Chondrocyte (in vitro differentiated cells): ENCODE measurements around the gene CRYBA2. TPM values are rescaled to one million over a fixed set of nuclear protein-coding genes. Genes with fewer than 3 reads are reported as not detected.

Experiments
- DNase-seq: peaks from one replicate; pipeline ENCODE4 v3.0.0; 2021; ENCODE audit warnings: mixed read lengths, low spot score
- H3K27ac Mint-ChIP-seq: one replicate; pipeline ENCODE4 v1.8.0; 2021; ENCODE audit warnings: mild to moderate bottlenecking, moderate library complexity, mixed read lengths; ENCODE audit not compliant: unreplicated experiment
- H3K27me3 Mint-ChIP-seq: 2 replicates; pipeline ENCODE4 v1.8.0; 2021; ENCODE audit warnings: low read depth, mixed read lengths
- H3K36me3 Mint-ChIP-seq: 2 replicates; pipeline ENCODE4 v1.8.0; 2021; ENCODE audit warnings: low read depth, mixed read lengths
- H3K4me1 Mint-ChIP-seq: 2 replicates; pipeline ENCODE4 v1.8.0; 2021; ENCODE audit warnings: low read depth, mild to moderate bottlenecking, mixed read lengths
- H3K4me3 Mint-ChIP-seq: one replicate; pipeline ENCODE4 v1.8.0; 2021; ENCODE audit warnings: mild to moderate bottlenecking, moderate library complexity, mixed read lengths; ENCODE audit not compliant: unreplicated experiment
- H3K9me3 Mint-ChIP-seq: 2 replicates; pipeline ENCODE4 v1.8.0; 2021; ENCODE audit warnings: low read depth, mixed read lengths
- CTCF ChIP-seq: fragments of 200-600 bp; sonication (generic); IDR thresholded peaks from 2 replicates; pipeline ENCODE4 v1.5.0; 2021; ENCODE audit warnings: antibody characterized with exemption, mild to moderate bottlenecking, moderate library complexity
- total RNA-seq: library from RNA; stranded (reverse); gene quantifications from 3 replicates; pipeline ENCODE4 v1.2.1, GENCODE V29; 2021

CRYBA2 gene
- total RNA-seq, 1 donor from 2014 or later, result not detected

- TF ChIP-seq CTCF, result no peak
- H3K27ac Mint-ChIP-seq, result no peak overlapping the region
- H3K27me3 Mint-ChIP-seq, result peaks cover 79% of the 10 kb centered on the region
These were observed 5.1 kb downstream of the CRYBA2 start for GRCh38 chr2:218988164-218988563.

GRCh38 chr2:218986148-218986761 is 7.0 kb downstream of the CRYBA2 start:
- Mint-ChIP-seq H3K27ac (no peak overlapping the region), H3K4me1 (peaks cover 11% of the 10 kb centered on the region), H3K27me3 (peaks cover 78% of the 10 kb centered on the region), H3K36me3 (peaks cover 2% of the 10 kb centered on the region), H3K9me3 (no peaks in the 10 kb centered on the region), H3K4me3 (no peak overlapping the region)
- no peak for TF ChIP-seq CTCF
- DNase-seq, result peak; percentile 35

More at GRCh38 chr2:218988164-218988563, 5.1 kb downstream of the CRYBA2 start:
- Mint-ChIP-seq H3K4me3 (no peak overlapping the region), H3K4me1 (peaks cover 4% of the 10 kb centered on the region), H3K36me3 (peaks cover 2% of the 10 kb centered on the region), H3K9me3 (no peaks in the 10 kb centered on the region)
- DNase-seq, result peak; percentile 24

- no peak overlapping the region for H3K4me3 Mint-ChIP-seq
- no peak for TF ChIP-seq CTCF
- DNase-seq, result peak; percentile 50
- no peak overlapping the region for H3K27ac Mint-ChIP-seq
- H3K27me3 Mint-ChIP-seq, result peaks cover 74% of the 10 kb centered on the region
- H3K36me3 Mint-ChIP-seq, result peaks cover 2% of the 10 kb centered on the region
- H3K4me1 Mint-ChIP-seq, result peaks cover 15% of the 10 kb centered on the region
- no peaks in the 10 kb centered on the region for H3K9me3 Mint-ChIP-seq
These were observed 7.7 kb downstream of the CRYBA2 start for GRCh38 chr2:218985325-218986091.

GRCh38 chr2:218985021-218985324 is 8.2 kb downstream of the CRYBA2 start, which contains the start of gene FEV:
Gene FEV (minus strand): TSS chr2:218985184. CDS start chr2:218985075, 109 bp downstream.
- H3K9me3 Mint-ChIP-seq, result no peaks in the 10 kb centered on the region
- DNase-seq, result peak; percentile 72
- TF ChIP-seq CTCF, result no peak

GRCh38 chr2:218984239-218985020 is 8.8 kb downstream of the CRYBA2 start:
- no peaks in the 10 kb centered on the region for H3K9me3 Mint-ChIP-seq
- peaks cover 2% of the 10 kb centered on the region for H3K36me3 Mint-ChIP-seq
- no peak overlapping the region for H3K27ac Mint-ChIP-seq
- peak overlapping the region; percentile 6 for H3K4me3 Mint-ChIP-seq
- H3K27me3 Mint-ChIP-seq, result peaks cover 71% of the 10 kb centered on the region
- DNase-seq, result peak; percentile 71
- no peak for TF ChIP-seq CTCF
- H3K4me1 Mint-ChIP-seq, result peaks cover 19% of the 10 kb centered on the region

More at GRCh38 chr2:218985021-218985324, 8.2 kb downstream of the CRYBA2 start, which contains the start of gene FEV:
- Mint-ChIP-seq H3K4me1 (peaks cover 18% of the 10 kb centered on the region), H3K27ac (no peak within 1 kb of the TSS), H3K4me3 (peak within 1 kb of the TSS; percentile 6), H3K36me3 (peaks cover 2% of the 10 kb centered on the region), H3K27me3 (peaks cover 75% of the 10 kb centered on the region)
